Left renal pelvis (tissue), 4 donors: ENCODE results near the gene SEC61G. TPM values are rescaled to one million over a fixed set of nuclear protein-coding genes. Genes with fewer than 3 reads are reported as not detected.

ENCODE experiments used
- polyA plus RNA-seq, 4 donors: library from polyadenylated mRNA; unstranded; fragments of 120-200 nt; gene quantifications; one replicate each; pipeline ENCODE4 v1.2.1, GENCODE V29; 2013; ENCODE audit not compliant: insufficient read length in 4 of 4

The SEC61G gene
- polyA plus RNA-seq, 4 donors, result 167 to 210 (median 187) TPM

Other genes starting within 250 kb of the SEC61G start
- 1 to 10 TPM; 1.9 to 5.5 (median 2.7) TPM for gene VSTM2A, start 216.8 kb downstream of the SEC61G start, polyA plus RNA-seq